Measurements from ENCODE around the gene CRKL.
"Not testable (repeated sequence)": the region's sequence is repeated elsewhere in the genome, so short reads cannot be mapped to it uniquely, and the experiment has no call there.

The CRKL gene

DNA sequence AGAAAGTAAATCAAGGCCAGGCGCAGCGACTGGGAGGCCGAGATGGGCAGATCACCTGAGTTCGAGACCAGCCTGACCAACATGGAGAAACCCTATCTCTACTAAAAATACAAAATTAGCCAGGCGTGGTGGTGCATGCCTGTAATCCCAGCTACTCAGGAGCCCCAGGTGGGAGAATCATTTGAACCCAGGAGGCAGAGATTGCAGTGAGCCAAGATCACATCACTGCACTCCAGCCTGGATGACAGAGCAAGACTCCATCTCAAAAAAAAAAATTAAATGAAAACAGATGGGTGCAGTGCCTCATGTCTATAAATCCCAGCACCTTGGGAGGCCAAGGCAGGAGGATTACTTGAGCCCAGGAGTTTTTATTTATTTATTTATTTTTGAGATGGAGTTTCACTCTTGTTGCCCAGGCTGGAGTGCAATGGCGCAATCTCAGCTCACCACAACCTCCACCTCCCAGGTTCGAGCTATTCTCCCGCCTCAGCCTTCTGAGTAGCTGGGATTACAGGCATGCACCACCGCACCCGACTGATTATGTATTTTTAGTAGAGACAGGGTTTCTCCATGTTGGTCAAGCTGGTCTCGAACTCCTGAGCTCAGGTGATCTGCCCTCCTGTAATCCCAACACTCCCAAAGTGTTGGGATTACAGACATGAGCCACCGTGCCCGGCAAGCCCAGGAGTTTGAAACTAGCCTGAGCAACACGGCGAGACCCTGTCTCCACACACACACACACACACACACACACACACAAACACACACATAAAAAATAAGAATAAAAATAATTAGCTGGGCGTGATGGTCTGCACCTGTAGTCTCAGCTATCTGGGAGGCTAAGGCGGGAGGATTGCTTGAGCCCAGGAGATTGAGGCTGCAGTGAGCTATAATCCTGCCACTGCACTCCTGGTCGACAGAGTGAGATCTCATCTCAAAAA is 15.8 kb upstream of the CRKL start:
- in situ Hi-C loops (cut with HindIII; ENCODE audit: low sequenced_read_pairs), result not testable (repeated sequence)

DNA sequence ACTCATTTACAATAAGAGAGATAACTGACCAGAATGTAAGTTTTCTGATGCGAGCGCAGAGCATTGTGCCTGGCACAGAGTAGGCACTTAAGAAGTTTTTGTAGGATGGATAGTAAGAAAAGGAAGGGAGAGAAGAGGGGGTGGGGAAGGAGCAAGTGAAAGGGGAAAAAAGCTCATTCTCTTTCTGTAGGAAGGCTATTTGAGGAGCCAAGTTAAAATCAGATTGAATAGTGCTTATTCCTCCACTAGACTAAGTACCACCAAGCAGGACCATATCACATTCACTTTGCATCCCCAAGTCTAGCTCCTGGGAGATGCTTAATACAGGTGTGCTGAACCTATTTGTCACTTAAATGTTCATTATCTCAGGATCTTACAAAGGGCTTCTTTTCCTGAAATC is 14.1 kb upstream of the CRKL start:
- in situ Hi-C loops (cut with HindIII; ENCODE audit: low sequenced_read_pairs), result no loop called here

DNA sequence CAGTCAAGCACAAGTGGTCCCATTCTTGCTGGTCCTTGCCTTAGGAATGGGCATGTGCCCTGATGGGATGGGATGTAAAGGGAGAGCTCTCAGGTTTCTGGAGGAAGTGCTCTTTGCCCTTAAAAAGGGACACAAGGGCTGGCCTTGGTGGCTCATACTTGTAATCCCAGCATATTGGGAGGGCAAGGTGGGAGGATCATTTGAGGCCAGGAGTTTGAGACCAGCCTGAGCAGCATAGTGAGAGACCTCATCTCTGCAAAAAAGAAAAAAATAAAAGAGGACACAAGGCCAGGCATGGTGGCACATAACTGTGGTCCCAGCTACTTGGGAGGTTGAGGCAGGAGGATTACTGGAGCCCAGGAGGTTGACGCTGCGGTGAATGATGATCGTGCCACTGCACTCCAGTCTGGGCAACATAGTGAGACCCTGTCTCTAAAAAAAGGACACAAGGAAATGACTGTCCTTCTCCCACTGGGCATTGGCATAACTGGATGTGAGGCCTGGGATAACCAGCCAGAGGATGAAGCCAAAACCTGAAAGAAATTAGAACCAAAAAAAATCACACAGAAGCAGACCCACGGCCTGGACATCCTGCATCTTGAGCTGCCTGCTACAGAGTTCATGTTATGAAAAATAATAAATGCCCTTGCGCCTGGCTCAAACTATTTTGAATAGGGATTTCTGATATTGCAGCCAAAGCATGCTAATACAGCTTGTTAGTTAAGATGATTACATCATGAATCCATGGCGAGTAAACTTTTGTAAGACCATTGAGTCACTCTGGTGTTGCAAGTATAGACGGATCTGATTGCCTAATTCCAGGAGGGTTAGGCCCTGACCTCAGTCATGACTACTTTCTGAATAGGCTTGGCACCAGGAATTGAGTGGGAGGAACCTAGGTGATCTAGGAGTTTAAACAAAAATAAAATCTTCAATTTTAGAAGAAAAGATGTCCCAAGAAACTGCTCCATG is 12.9 kb upstream of the CRKL start:
- in situ Hi-C loops (cut with HindIII; ENCODE audit: low sequenced_read_pairs), result no loop called here

GRCh38 chr22:20904980-20905355 is 12.2 kb upstream of the CRKL start:
- in situ Hi-C loops (cut with HindIII; ENCODE audit: low sequenced_read_pairs), result no loop called here

DNA sequence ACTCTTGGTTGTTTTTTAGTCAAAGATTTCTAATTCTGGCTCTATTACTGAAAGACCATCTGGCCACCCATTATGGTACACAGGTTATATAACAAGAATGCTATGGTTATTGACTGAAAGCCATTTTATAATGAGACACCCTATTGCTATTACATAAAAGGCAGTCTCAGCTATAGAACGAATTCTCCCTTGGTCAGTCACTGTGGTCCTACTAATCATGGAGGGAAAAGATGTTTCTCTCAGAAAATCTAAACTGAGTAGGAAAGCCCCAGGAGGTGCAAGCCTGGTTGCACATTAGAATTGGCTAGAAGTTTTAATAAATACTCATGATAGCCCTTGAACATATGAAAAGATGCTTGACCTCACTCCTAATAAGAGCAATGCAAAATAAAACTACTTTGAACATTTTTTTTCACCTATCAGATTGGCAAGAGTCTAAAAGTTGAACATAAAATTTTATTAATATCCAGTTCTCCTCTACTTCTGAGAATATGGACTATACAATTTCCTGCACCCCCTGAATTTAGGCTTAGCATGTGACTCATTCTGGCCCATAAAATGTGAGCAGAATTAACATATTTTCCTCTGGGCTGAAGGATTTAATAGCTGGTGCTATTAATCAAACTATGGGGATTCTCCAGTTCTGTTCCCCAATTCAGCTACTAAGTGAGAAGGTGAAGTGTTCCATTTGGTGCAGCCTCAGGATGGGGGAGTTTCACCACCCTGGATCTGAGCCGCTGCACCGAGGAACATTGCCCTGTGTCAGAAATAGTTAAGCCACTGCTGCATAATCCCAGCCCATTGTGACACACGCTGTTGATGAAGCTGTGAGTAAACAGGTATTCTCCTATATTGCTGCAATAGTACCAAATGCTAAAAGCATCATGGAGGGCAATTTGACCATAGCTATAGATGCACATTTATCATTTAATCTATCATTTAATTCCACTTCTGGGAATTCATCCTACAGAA is 11.5 kb upstream of the CRKL start:
- in situ Hi-C loops (cut with HindIII; ENCODE audit: low sequenced_read_pairs), result no loop called here

DNA sequence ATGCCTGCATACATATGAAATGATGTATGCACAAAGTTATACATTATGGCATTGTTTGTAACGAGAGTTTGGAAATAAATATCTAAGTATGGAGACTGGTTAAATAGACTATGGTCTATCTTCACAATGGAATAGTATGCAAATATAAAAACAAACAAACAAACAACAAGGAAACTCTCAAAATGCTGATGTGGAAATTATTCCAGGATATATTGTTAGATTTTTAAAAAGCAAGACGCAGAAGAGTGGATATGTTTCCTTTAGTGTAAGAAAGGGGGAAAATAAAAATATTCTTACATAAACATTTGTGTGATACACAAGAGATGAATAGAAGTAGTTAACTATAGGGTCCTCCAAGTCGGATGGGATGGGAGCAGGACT is 10.8 kb upstream of the CRKL start:
- in situ Hi-C loops (cut with HindIII; ENCODE audit: low sequenced_read_pairs), result no loop called here

GRCh38 chr22:20908717-20909116 is 8.5 kb upstream of the CRKL start:
- in situ Hi-C loops (cut with HindIII; ENCODE audit: low sequenced_read_pairs), result not testable (repeated sequence)

DNA sequence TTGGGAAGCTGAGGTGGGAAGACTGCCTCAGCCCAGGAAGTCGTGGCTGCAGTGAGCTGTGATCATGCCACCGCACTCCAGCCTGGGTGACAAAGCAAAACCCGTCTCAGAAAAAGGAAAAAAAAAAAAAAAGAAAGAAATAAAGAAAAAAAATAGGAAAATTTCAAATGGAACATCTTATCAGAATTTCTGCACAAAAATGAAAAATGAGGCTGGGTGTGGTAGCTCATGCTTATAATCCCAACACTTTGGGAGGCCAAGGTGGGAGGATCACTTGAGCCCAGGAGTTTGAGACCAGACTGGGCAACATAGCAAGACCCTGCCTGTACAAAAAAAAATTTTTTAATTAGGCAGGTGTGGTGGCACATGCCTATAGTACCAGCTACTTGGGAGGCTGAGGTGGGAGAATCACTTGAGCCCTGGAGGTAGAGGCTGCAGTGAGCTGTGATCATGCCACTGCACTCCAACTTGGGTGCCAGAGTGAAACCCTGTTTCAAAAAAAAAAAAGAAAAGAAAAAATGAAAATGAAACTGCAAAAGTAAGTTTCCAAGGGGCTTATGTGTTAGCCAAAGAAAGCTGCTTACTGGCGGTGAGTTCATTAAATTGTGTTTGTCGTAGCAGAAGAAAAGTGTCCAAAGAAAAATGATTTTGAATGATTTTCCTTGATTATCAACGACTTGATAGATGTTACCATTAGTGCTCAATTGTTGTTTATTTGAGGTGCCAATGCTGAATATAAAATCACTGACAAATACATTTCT is 7.5 kb upstream of the CRKL start:
- in situ Hi-C loops (cut with HindIII; ENCODE audit: low sequenced_read_pairs), result no loop called here

DNA sequence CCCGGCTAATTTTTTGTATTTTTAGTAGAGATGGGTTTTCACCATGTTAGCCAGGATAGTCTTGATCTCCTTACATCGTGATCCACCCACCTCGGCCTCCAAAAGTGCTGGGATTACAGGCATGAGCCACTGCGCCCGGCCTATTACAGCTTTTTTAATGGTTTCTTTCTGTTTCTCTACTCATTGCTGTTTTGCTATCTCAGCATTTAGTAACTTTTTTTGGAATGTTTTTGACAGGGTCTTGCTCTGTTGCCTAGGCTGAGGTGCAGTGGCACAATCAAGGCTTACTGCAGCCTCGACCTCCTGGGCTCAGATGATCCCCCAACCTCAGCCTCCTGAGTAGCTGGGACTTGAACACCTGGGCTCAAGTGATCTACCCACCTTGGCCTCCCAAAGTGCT is 4.7 kb upstream of the CRKL start:
- in situ Hi-C loops (cut with HindIII; ENCODE audit: low sequenced_read_pairs), result no loop called here

DNA sequence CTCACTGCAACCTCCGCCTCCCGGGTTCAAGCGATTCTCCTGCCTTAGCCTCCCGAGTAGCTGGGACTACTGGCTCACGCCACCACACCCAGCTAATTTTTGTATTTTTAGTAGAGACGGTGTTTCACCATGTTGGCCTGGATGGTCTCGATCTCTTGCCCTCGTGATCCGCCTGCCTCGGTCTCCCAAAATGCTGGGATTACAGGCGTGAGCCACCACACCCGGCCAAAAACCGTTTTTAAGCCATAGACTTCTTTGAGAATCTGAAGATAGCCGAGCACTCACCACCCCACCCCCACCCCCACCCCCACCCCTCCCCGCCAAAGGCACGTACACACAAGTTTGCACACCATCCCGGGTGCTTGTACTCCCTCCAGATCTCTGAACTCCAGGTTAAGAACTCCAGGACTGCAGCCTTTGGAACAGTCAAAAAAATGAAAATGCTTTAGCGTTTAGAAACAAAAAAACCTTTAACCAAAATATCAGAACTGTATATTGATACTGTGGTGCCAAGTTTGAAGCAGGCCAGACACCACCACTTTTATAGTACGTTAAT is 1.5 kb downstream of the CRKL start:
- in situ Hi-C loops (cut with HindIII; ENCODE audit: low sequenced_read_pairs), result no loop called here

- in situ Hi-C loops (cut with HindIII; ENCODE audit: low sequenced_read_pairs), result no loop called here
Measured at GRCh38 chr22:20919718-20920117, 2.5 kb downstream of the CRKL start.

DNA sequence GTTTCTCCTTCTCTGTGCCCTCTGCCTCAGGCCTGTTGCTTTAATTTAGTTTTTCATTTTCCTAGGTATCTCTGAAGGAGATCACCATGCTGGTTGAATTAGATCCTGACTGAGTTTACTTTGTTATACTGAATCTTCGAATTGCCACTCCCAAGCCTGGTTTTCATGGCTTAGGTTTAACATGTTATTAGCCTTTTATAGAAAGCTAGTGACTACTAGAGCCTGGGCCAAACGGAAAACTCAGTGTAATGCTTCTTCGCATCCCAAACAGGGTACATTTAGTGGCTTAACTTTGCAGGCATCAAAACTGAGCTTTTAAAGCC is 3.6 kb downstream of the CRKL start:
- in situ Hi-C loops (cut with HindIII; ENCODE audit: low sequenced_read_pairs), result no loop called here

- in situ Hi-C loops (cut with HindIII; ENCODE audit: low sequenced_read_pairs), result no loop called here
Measured at GRCh38 chr22:20922141-20922751, 5.0 kb downstream of the CRKL start.

- in situ Hi-C loops (cut with HindIII; ENCODE audit: low sequenced_read_pairs), result loop anchor here (25.0 kb wide), 1 partner anchor 114 kb away; no protein-coding TSS in a partner anchor
Measured at GRCh38 chr22:20926243-20926642, 9.0 kb downstream of the CRKL start.

GRCh38 chr22:20927940-20928572 is 10.8 kb downstream of the CRKL start:
- in situ Hi-C loops (cut with HindIII; ENCODE audit: low sequenced_read_pairs), result loop anchor here (25.0 kb wide), 1 partner anchor 116 kb away; no protein-coding TSS in a partner anchor

GRCh38 chr22:20928573-20928967 is 11.4 kb downstream of the CRKL start:
- in situ Hi-C loops (cut with HindIII; ENCODE audit: low sequenced_read_pairs), result loop anchor here (25.0 kb wide), 1 partner anchor 116 kb away; no protein-coding TSS in a partner anchor

GRCh38 chr22:20930004-20930403 is 12.8 kb downstream of the CRKL start:
- in situ Hi-C loops (cut with HindIII; ENCODE audit: low sequenced_read_pairs), result loop anchor here (25.0 kb wide), 1 partner anchor 118 kb away; no protein-coding TSS in a partner anchor

GRCh38 chr22:20930435-20930834 is 13.2 kb downstream of the CRKL start:
- in situ Hi-C loops (cut with HindIII; ENCODE audit: low sequenced_read_pairs), result loop anchor here (25.0 kb wide), 1 partner anchor 118 kb away; no protein-coding TSS in a partner anchor

All from DLD1 (cell line).